HG03558 (cell line): Measurements from ENCODE around the gene OR52E6.

Source experiments
- ATAC-seq: cut with Tn5 transposase; IDR thresholded peaks from one replicate; pipeline ENCODE4 v1.9.1; 2021; ENCODE audit warnings: moderate number of reproducible peaks; ENCODE audit not compliant: unreplicated experiment; ENCODE audit errors: extremely low read depth

Gene OR52E6

DNA sequence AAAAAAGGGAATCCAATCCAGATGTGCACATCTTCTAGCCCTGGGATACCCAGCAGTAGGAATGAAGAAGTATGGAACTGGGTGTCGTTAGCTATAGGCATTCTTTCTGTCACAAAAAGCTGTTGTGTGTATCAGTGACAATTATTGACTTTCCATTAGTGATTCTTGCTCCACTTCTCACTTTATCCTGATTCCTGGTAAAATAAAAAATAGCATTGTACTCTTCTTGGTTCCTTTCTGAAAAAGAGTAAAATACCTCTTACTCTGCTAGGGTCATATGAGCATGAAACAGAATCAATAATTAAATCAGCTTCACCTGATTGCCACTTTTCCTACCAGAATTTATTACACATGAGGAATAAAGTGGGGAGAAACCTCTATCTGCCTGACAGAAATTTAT, at the start of gene OR52E6:
TSS of gene OR52E6 (minus strand) at position 101 of the 400 bp plus-strand sequence. CDS start at position 101, 0 bp downstream.
- ATAC-seq = no peak

DNA sequence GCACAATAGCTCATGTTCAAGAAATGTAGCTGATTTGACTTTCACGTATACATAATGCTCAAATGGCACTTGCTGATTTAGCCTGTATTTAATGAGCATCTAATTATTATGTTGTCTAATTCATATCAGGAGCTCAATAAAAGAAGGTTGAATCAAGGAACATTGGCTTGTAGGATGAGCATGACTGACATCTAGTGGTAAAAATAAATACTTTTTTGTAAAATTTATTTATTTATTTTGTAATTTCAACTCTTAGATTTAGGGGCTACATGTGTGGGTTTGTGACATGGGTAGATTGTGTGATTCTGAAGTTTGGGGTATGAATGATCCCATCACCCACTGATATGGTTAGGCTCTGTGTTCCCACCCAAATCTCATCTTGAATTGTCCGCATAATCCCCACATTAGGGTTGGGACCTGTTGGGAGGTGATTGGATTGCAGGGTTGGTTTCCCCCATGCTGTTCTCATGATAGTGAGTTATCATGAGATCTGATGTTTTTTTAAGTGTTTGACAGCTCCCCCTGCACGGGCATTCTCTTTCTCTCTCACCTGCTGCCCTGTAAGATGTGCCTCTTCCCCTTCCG, 49.6 kb upstream of the OR52E6 start:
- no peak for ATAC-seq

DNA sequence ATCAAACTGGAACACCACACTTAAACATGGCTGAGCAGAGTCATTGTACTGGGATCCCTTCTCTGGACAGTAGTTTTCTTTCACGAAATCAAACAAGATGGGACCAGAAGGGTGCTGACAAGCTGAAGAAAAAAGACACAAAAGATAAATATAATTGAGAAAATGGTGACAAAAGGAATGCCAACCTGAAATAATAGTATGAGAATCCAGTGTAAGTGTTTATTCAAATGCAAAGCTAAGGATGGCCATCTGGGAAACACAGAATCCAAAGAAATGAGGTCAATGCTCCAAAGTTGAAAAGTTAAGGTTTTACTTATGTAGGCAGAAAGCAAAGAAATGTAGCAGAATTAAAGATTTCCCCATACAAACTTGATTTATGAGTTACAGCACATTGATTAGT, 46.0 kb upstream of the OR52E6 start:
- ATAC-seq = no peak

DNA sequence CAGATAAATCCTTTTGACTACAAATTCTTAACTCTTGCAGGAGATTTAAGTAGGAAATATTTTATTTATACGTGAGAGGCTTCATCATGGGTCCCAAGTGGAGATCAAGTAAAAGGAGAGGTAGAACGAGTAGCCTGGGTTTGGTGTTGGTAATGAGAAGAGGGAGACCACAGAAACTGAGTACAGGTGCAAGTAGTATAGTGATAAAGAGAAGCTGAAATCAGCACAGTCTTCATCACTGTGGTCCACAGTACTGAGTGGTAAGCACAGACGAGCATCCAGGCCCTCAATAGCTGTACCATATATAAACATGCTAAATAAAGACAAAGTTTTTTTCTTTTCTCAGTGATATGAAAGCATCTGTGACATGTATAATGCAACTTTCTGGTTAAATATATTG, 45.5 kb upstream of the OR52E6 start:
- ATAC-seq = no peak

DNA sequence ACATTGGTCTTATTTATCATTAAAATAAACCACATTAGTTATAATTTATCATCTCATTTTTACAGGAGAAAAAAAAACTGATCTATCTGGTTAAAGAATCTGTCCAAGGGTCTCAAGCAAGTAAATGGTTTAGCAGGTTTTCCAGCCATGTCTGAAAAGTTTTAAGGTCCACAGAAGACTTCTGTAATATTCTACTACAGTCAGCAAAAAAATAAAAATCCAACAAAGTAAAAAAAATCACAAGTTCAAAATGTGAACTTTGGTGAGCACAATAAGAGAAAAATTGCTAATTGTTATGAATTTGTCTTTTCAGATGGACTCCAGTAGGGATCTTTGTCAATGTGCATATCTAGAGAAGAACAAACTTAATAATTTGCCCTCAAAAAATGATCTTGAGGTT, 40.1 kb upstream of the OR52E6 start:
- ATAC-seq = no peak

DNA sequence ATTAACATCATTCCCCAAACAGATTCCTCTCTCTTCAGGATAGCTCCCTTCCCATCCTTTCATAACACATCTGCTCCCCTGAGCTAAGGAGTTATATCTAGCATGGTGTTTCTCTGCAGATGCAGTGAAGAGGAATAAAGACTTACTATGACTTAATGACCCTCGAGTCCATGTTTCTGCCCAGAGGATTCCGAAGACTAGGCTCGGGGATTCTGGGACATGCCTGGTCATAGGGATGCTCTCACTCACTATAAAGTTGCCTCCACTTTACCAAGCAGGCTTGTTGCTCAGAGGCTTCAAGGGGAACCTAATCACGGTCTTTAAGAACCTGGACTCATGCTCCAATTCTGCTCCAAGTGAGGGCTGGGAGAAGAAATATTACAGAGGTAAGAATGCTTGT, 38.6 kb upstream of the OR52E6 start, which contains the start of gene OR52E4:
TSS of gene OR52E4 (plus strand) at position 301 of the 400 bp plus-strand sequence. CDS start 3,664 bp downstream, outside the sequence.
- ATAC-seq = no peak

DNA sequence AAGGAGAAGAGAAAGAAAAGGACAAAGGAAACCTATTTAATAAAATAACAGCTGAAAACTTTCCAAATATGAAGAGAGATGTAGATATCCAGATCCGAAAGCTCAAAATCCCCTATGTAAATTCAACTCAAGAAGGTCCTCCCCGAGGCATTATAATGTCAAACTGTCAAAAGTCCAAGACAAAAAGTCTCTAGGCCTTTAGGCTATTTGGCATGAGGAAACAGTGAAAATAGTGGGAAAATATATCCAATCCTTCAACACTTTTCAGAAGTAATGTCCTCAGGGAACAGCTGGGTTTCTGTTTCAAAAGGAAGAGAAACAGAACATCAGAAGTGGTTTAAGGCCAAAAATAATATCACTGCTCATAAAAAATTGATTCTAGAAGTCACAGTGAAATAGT, 36.9 kb upstream of the OR52E6 start:
- no peak for ATAC-seq

DNA sequence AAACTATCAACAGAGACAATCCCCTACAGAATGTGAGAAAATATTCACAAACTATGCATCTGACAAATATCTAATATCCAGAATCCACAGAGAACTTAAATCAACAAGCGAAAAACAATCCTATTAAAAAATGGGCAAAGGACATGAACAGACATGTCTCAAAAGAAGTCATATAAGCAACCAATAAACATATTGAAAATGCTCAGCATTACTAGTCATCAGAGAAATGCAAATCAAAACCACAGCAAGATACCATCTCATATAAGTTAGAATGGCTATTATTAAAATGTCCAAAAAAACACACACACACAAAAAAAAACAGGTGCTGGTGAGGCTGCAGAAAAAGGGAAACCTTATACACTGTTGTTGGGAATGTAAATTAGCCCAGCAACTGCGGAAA, 24.1 kb upstream of the OR52E6 start:
- ATAC-seq = no peak

DNA sequence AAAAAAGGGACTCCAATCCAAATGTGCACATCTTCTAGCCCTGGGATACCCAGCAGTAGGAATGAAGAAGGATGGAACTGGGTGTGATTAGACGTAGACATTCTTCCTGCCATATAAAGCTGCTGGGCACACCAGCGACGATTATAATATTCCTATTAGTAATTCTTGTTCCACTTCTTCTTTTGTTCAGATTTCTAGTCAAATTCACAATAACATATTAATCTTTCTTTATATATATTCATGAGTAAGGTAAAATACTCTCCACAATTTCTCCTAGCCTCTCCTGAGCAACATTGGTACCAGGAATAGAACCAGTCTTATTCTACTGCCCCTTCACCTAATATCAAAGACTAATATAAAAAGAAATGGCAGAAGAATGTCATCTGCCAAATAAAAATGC, 15.9 kb upstream of the OR52E6 start, which contains the start of gene OR52E8:
TSS of gene OR52E8 (minus strand) at position 101 of the 400 bp plus-strand sequence. CDS start at position 101, 0 bp downstream.
- no peak for ATAC-seq

DNA sequence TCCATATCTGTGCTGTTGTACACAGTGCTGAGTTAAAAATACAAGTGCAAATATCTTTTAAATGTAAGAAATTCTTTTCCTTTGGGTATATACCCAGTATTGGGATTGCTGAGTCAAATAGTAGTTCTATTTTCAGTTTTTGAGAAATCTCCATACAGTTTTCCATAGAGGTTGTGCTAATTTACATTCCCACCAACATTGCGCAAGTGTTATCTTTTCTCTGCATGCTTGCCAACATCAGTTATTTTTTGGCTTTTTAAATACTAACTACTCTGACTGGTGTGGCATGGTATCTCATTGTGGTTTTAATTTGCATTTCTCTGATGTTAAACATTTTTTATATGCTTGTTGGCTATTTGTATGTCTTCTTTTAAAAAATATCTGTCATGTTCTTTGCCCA, 9.3 kb upstream of the OR52E6 start:
- no peak for ATAC-seq

DNA sequence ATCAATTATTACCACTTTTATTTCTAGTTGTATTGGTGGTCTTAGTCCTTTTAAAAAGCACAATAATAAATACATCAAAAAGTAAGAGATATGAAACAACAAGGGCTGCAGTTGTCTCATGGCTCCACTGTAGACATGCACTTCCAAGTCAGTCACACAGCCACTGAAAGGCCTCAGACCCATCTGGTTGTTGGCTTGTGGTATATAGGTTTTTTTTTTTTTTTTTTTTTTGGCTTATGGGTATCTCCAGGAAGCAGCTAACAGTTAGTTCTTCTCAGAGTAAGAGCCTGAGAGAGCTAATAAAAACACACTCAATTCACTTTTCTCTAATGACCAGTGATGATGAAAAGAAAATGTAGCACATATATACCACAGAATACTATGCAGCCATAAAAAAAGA, 6.0 kb upstream of the OR52E6 start:
- ATAC-seq = no peak

DNA sequence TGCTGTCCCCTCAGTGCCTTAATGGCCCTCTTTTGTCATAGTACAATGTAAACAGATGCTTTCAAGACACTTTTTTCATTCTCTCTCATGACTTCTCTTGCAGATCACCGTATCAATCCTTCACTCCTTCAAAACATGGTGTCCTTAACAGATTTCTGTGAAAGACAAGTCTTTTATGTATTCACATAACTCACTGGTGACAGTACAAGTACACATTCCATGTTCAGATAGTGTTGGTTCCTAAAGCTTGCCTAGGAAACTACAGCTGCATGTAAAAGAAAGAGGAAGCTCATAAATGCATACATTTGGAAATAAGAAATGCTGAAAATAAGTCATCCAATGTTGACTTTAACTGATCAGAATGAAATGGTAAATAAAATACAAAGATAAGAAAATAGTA, 5.0 kb upstream of the OR52E6 start:
- no peak for ATAC-seq

DNA sequence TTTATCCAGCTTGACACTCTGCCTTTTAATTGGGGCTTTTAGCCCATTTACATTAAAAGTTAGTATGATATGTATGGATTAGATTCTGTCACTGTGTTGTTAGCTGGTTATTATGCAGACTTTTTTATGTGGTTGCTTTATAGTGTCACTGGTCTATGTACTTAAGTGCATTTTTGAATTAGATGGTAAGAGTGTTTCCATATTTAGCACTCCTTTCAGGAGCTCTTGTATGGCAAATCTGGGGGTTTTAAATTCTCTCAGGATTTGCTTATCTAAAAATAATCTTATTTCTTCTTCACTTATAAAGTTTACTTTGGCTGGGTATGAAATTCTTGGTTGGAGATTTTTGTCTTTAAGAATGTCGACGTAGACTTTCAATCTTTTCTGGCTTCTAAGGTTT, 4.0 kb downstream of the OR52E6 start:
- no peak for ATAC-seq

DNA sequence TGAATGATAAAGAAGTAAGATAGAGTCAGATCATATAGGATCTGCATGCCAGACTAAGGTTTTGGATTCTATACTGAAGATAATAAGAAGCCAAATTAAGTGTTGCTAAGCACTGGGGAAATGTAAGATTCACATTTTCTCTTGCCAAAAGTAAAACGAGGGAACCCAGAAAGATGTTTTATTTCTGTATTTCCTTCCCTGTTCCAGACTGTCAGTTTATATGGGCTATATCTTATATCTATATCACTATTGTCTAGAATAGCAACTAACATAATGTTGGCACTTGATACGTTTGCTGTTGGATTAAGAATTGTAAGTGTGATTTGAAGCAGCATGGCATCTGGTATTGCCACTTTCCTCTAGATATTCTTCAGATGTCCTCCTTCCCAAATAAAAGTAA, 8.3 kb downstream of the OR52E6 start:
- ATAC-seq = no peak

DNA sequence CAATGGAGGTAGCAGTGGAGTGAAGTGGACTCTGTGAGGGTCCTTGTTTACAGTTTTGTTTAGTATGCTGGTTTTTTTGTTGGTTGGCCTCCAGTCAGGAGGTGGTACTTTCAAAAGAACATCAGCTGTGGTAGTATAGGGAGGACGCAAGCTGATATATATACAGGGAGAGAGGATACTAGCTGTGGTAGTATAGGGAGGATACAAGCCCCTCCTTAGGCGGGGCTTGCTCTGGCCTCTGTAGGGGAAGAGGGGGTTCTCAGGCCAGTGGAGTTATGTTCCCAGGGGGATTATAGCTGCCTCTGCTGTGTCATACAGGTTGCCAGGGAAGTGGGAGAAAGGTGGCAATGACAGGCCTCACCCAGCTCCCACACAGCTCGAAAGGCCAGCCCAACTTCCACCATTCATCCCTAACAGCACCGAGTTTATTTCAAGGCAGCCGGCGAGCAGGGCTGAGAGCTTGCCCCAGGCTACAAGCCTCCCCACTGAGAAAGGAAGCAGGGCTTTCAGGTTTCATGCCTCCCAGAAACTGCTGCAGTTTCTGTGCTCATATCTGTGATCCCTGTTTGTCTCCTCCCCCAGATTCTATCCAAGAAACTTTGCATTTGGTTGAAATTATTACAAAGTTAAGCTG, 10.4 kb downstream of the OR52E6 start:
- no peak for ATAC-seq

DNA sequence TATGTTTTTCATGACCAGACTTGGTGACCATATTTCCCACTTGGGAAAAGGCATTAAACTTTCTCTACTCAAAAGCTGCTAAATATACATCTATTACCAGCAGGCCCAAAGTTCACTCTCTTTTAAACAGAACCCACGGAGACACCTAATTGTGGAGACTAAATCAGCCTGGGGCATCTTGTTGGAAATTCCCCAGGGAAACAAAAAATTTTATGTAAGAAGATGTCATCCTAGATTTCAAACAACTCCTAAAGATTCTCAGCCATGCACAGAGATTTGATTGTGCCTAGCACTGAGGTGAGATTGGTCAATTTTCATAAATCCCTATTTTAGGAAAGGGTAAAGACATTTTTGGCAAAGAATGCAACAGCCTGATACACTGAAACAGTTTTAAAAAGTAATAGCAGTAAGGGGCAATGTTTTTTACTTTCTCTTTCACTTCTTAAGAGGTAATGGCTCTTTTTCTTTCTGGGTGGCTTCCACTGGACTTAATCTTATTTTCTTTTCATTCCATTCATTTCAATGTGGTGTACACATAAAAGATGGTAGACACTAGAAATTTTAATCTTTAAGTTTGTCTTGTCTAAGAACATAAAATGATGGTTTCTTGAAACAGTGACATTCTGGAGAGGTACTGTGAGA, 23.3 kb downstream of the OR52E6 start:
- ATAC-seq = no peak

DNA sequence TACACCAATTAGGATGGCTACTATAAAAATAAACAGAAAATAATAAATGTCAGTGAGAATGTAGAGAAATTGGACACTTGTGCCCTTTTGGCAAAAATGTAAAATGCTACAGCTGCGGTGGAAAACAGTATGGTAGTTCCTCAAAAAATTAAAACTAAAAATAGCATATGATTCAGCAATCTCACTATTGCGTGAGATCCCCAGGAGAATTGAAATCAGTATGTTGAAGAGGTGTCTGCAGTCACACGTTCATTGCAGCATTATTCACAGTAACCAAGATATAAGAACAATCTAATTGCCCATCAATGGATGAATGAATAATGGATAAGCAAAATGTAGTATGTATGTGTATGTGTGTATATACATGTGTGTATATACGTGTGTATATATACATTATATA, 26.2 kb downstream of the OR52E6 start:
- ATAC-seq = no peak

DNA sequence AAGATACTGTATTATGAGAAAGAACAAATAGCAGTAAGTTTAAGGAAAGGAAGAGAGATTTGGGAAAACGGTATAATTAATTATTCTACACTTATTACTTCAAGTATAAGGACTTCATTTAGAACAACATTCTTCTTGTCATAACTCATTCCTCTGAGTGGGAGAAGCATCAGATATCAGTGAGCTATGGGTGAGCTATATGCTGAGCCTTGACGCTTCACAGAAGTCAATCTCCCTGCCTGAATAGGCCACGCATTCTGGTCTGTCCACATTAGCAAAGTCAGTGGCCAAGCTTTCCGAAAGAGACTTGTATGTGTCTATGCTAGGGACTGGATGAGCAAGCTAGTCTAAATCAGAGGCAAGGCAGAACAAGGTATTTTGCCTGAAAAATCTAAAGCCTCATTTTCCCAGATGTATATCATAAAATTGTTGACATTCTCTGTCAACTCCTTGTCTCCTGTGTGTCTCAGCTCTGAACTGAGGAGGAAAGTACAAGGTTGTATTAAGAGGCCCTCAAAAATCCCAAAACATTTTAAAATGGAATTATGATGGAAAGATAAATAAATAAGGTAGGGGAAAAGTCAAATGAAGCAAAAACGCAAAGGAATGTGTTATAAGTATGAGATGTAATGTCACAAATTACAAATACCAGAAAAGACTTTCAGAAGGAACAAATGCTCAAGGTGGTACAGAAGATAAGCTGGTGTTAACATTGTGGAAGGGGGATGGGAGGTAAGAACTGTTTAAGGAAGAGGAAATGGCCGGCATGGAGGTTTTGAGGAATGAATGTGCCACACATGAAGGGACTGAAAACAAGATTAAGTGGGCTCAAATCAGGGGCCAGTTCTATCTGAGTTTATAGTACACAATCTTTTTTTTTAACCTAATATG, 31.5 kb downstream of the OR52E6 start:
- ATAC-seq = no peak

DNA sequence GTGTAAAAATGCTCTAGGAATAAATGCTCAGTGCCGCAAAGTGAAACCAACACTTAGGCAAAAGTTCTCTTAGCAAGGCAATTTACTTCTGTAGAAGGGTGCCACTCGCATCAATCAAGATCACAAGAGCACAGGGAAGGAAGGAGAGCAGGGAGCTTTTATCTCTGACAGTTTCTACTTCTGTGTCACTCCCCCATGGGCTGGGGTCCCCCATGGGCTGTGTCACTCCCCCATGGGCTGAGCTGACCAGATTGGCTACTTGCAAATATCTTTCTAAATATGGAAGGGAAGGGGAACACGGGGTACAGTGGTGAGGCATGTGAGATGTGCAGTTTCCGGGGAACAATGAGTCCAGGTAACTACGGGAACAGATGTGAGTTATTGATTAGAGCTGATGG, 32.6 kb downstream of the OR52E6 start:
- ATAC-seq = no peak

DNA sequence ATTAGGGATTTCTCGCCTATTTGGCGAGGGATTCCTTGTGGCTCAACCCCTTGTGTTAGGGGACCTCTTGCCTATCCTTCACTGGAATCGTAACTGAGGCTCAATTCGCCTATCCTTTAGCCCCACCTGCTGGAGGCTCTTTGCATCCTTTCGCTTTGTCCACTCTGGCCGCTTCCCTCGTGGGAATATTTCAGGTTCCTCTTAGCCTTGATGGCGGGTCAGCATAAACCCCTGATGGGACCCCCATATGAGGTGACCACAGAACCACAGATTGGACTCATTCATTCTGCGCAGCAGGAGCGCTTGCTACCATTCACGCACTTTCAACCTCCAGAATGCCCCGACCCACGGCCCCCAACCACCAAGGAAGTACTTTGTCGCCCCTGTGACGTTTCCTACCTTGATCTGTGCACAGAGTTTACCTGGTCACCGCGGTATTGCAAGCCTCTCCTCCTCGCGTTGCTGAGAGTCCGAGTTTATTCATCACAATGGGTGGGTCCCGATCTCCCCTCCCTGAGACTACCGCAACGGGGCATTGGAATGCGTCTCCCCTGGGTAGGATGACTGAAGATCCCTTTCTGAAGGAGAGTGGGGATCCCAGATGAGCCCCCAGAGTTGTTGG, 33.1 kb downstream of the OR52E6 start, which contains the start of gene OR52N2:
TSS of gene OR52N2 (plus strand) at position 425 of the 622 bp plus-strand sequence. CDS start 11,412 bp downstream, outside the sequence.
- peak; percentile 57 for ATAC-seq
